Activated gamma-delta T cell treated with anti-CD3 and anti-CD28 coated beads, Interleukin-2, amount 50 U/mL, for 16 hours (primary cell): Measurements from ENCODE around the gene TRABD2B.

Experiments used
- DNase-seq: peaks from one replicate; pipeline ENCODE4 v3.0.0-alpha.2; 2020; ENCODE audit warnings: low read depth

TRABD2B gene

GRCh38 chr1:47908258-47908657 is 88.9 kb downstream of the TRABD2B start:
- no peak for DNase-seq

GRCh38 chr1:47907177-47907528 is 90.0 kb downstream of the TRABD2B start:
- no peak for DNase-seq

- DNase-seq, result no peak
Measured at GRCh38 chr1:47906527-47907176, 90.5 kb downstream of the TRABD2B start.

GRCh38 chr1:47906009-47906432 is 91.2 kb downstream of the TRABD2B start:
- no peak for DNase-seq

GRCh38 chr1:47903723-47904122 is 93.5 kb downstream of the TRABD2B start:
- no peak for DNase-seq

- DNase-seq, result no peak
Measured at GRCh38 chr1:47901001-47901575, 96.1 kb downstream of the TRABD2B start.

GRCh38 chr1:47898133-47898845 is 98.9 kb downstream of the TRABD2B start:
- no peak for DNase-seq

- no peak for DNase-seq
Measured at GRCh38 chr1:47895279-47896125, 101.7 kb downstream of the TRABD2B start.

GRCh38 chr1:47894410-47895278 is 102.5 kb downstream of the TRABD2B start:
- DNase-seq, result no peak

GRCh38 chr1:47893412-47893811 is 103.8 kb downstream of the TRABD2B start:
- no peak for DNase-seq

GRCh38 chr1:47890779-47891178 is 106.4 kb downstream of the TRABD2B start:
- no peak for DNase-seq

- no peak for DNase-seq
Measured at GRCh38 chr1:47888294-47888629, 108.9 kb downstream of the TRABD2B start.

GRCh38 chr1:47887475-47888293 is 109.5 kb downstream of the TRABD2B start:
- DNase-seq, result no peak

- DNase-seq, result no peak
Measured at GRCh38 chr1:47887060-47887459, 110.1 kb downstream of the TRABD2B start.

GRCh38 chr1:47886141-47886540 is 111.0 kb downstream of the TRABD2B start:
- DNase-seq, result no peak

GRCh38 chr1:47885062-47885830 is 111.9 kb downstream of the TRABD2B start:
- no peak for DNase-seq

- DNase-seq, result no peak
Measured at GRCh38 chr1:47883963-47884362, 113.2 kb downstream of the TRABD2B start.

- no peak for DNase-seq
Measured at GRCh38 chr1:47881505-47882442, 115.4 kb downstream of the TRABD2B start.

- no peak for DNase-seq
Measured at GRCh38 chr1:47876587-47876963, 120.6 kb downstream of the TRABD2B start.
